GM19035 (cell line): ENCODE measurements around the gene BAZ2A.

Experiments
- ATAC-seq: cut with Tn5 transposase; IDR thresholded peaks from one replicate; pipeline ENCODE4 v1.9.1; 2021; ENCODE audit not compliant: unreplicated experiment

Gene BAZ2A

GRCh38 chr12:56635806-56636674 lies 5.9 kb upstream of the BAZ2A start:
- ATAC-seq: peak; percentile 39

- ATAC-seq: peak; percentile 27
Measured at GRCh38 chr12:56634837-56635791, 5.0 kb upstream of the BAZ2A start.

- no peak for ATAC-seq
Measured at GRCh38 chr12:56634242-56634836, 4.2 kb upstream of the BAZ2A start.

GRCh38 chr12:56633468-56634241 lies 3.5 kb upstream of the BAZ2A start:
- ATAC-seq: no peak

GRCh38 chr12:56632701-56633467 lies 2.8 kb upstream of the BAZ2A start:
- ATAC-seq: no peak

- ATAC-seq: no peak
Measured at GRCh38 chr12:56631790-56632700, 1.9 kb upstream of the BAZ2A start.

GRCh38 chr12:56629459-56630179 lies 507 bp downstream of the BAZ2A start:
- no peak for ATAC-seq

GRCh38 chr12:56628671-56629458 lies 1.3 kb downstream of the BAZ2A start:
- ATAC-seq: no peak

- no peak for ATAC-seq
Measured at GRCh38 chr12:56626701-56627100, 3.4 kb downstream of the BAZ2A start.

GRCh38 chr12:56622535-56622934 lies 7.6 kb downstream of the BAZ2A start:
- no peak for ATAC-seq

- no peak for ATAC-seq
Measured at GRCh38 chr12:56616925-56617324, 13.2 kb downstream of the BAZ2A start.

GRCh38 chr12:56616244-56616643 lies 13.9 kb downstream of the BAZ2A start:
- ATAC-seq: no peak

GRCh38 chr12:56614627-56615026 lies 15.5 kb downstream of the BAZ2A start:
- ATAC-seq: no peak

- ATAC-seq: no peak
Measured at GRCh38 chr12:56604355-56604754, 25.8 kb downstream of the BAZ2A start.

GRCh38 chr12:56602239-56602638 lies 27.9 kb downstream of the BAZ2A start:
- ATAC-seq: no peak

- ATAC-seq: no peak
Measured at GRCh38 chr12:56601503-56601902, 28.6 kb downstream of the BAZ2A start.

GRCh38 chr12:56600753-56601152 lies 29.4 kb downstream of the BAZ2A start:
- no peak for ATAC-seq
